ENCODE measurements around the gene WNT9B. TPM values are rescaled to one million over a fixed set of nuclear protein-coding genes. Genes with fewer than 3 reads are reported as not detected.
"Not testable (repeated sequence)": the region's sequence is repeated elsewhere in the genome, so short reads cannot be mapped to it uniquely, and the experiment has no call there.

WNT9B gene
- total RNA-seq, 2 donors from 2014 or later = 0.85 to 1.5 TPM

- Histone ChIP-seq H3K4me1 (replicated peaks) (no peaks in the 10 kb centered on the region), H3K9me3 (no peaks in the 10 kb centered on the region), H3K36me3 (no peaks in the 10 kb centered on the region), H3K27me3 (replicated peaks; ENCODE audit: insufficient read depth) (no peaks in the 10 kb centered on the region), H3K4me3 (no peak overlapping the region), H3K27ac (no peak overlapping the region)
- 93% methylated on average over 2 of the region's 2 CpGs for WGBS
- intact Hi-C loops (cut with DNase I) = no loop called here
- TF ChIP-seq POLR2AphosphoS5 (IDR thresholded peaks at IDR 0.05) = no peak
- TF ChIP-seq POLR2A (IDR thresholded peaks at IDR 0.05) = no peak
- TF ChIP-seq, protein P1, sequence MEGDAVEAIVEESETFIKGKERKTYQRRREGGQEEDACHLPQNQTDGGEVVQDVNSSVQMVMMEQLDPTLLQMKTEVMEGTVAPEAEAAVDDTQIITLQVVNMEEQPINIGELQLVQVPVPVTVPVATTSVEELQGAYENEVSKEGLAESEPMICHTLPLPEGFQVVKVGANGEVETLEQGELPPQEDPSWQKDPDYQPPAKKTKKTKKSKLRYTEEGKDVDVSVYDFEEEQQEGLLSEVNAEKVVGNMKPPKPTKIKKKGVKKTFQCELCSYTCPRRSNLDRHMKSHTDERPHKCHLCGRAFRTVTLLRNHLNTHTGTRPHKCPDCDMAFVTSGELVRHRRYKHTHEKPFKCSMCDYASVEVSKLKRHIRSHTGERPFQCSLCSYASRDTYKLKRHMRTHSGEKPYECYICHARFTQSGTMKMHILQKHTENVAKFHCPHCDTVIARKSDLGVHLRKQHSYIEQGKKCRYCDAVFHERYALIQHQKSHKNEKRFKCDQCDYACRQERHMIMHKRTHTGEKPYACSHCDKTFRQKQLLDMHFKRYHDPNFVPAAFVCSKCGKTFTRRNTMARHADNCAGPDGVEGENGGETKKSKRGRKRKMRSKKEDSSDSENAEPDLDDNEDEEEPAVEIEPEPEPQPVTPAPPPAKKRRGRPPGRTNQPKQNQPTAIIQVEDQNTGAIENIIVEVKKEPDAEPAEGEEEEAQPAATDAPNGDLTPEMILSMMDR (IDR thresholded peaks at IDR 0.05) = no peak
- DNase-seq (ENCODE audit: low spot score) = no peak
Measured at GRCh38 chr17:46833840-46834208, 17.6 kb upstream of the WNT9B start.

DNA sequence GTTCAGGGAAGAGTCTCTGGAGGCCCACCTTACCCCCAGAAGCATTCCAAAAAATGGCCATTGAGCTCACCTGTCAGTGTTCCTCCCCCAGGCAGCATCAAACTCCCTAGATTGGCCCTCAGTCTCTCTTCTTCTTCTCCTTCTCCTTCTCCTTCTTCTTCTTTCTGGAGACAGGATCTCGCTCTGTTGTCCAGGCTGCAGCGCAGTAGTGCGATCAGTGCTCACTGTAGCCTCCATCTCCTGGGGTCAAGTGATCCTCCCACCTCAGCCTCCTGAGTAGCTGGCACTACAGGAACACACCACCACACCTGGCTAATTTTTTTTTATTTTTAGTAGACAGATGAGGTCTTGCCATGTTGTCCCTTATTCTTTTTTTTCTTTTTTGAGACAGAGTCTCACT lies 16.5 kb upstream of the WNT9B start:
- WGBS = 98% methylated on average over 3 of the region's 3 CpGs
- TF ChIP-seq, protein P1 (IDR thresholded peaks at IDR 0.05) = no peak
- TF ChIP-seq POLR2AphosphoS5 (IDR thresholded peaks at IDR 0.05) = no peak
- no peak for TF ChIP-seq POLR2A (IDR thresholded peaks at IDR 0.05)
- no peak overlapping the region for H3K27ac ChIP-seq
- H3K4me3 ChIP-seq = no peak overlapping the region
- H3K4me1 ChIP-seq (replicated peaks) = no peaks in the 10 kb centered on the region
- no peaks in the 10 kb centered on the region for H3K9me3 ChIP-seq
- no peaks in the 10 kb centered on the region for H3K36me3 ChIP-seq
- H3K27me3 ChIP-seq (replicated peaks; ENCODE audit: insufficient read depth) = no peaks in the 10 kb centered on the region
- intact Hi-C loops (cut with DNase I) = no loop called here
- no peak for DNase-seq (ENCODE audit: low spot score)

- Histone ChIP-seq H3K36me3 (no peaks in the 10 kb centered on the region), H3K4me3 (no peak overlapping the region), H3K9me3 (no peaks in the 10 kb centered on the region), H3K27ac (no peak overlapping the region), H3K27me3 (replicated peaks; ENCODE audit: insufficient read depth) (no peaks in the 10 kb centered on the region), H3K4me1 (replicated peaks) (no peaks in the 10 kb centered on the region)
- intact Hi-C loops (cut with DNase I) = no loop called here
- TF ChIP-seq POLR2AphosphoS5 (IDR thresholded peaks at IDR 0.05) = no peak
- TF ChIP-seq, protein P1 (IDR thresholded peaks at IDR 0.05) = no peak
- no peak for TF ChIP-seq POLR2A (IDR thresholded peaks at IDR 0.05)
- 85% methylated on average over 2 of the region's 2 CpGs for WGBS
- DNase-seq (ENCODE audit: low spot score) = no peak
Measured at GRCh38 chr17:46836500-46836899, 14.9 kb upstream of the WNT9B start.

DNA sequence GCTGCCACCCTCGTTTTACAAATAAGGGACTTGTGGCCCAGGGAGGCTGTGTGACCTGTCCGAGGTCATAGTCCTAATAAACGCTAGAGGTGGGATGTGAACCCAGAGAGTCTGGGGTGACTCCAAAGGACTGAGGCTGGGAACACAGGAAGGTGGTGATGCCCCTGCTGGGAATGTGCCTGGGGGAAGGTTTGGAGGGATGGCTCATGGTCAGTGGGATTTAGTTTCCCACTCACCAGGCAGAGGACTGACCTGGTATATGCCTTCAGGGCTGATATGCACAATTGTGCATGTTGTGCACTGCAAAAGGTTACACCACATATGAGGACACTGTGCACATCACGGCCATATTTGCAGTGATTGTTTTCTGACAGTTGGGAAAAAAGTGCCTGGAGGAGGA lies 13.9 kb upstream of the WNT9B start:
- intact Hi-C loops (cut with DNase I) = no loop called here
- 74% methylated on average over 4 of the region's 4 CpGs for WGBS
- H3K36me3 ChIP-seq = no peaks in the 10 kb centered on the region
- H3K4me1 ChIP-seq (replicated peaks) = no peaks in the 10 kb centered on the region
- no peak overlapping the region for H3K4me3 ChIP-seq
- H3K27me3 ChIP-seq (replicated peaks; ENCODE audit: insufficient read depth) = no peaks in the 10 kb centered on the region
- DNase-seq (ENCODE audit: low spot score) = no peak
- no peaks in the 10 kb centered on the region for H3K9me3 ChIP-seq
- TF ChIP-seq, protein P1 (IDR thresholded peaks at IDR 0.05) = no peak
- TF ChIP-seq POLR2A (IDR thresholded peaks at IDR 0.05) (no peak), POLR2AphosphoS5 (IDR thresholded peaks at IDR 0.05) (no peak)
- no peak overlapping the region for H3K27ac ChIP-seq

DNA sequence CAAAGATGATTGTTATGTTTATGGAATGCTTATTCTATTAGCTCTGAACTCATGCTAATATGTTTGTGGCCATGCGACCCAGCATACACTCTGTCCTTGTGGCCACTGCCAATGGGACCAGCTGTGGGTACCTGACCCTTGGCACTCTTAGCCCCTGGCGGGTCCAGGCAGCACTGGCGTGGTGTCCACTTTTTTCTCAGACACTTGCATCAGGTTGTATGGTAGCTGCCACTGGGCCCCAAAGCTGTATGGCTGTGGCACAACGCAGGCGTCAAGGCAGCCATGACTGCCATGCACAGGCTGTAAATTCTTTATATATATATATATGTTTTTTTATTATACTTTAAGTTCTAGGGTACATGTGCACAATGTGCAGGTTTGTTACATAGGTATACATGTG lies 12.2 kb upstream of the WNT9B start:
- H3K4me3 ChIP-seq = no peak overlapping the region

GRCh38 chr17:46840596-46840995 lies 10.8 kb upstream of the WNT9B start:
- WGBS = 50% methylated on average over 3 of the region's 3 CpGs
- H3K4me1 ChIP-seq (replicated peaks); H3K27me3 ChIP-seq (replicated peaks; ENCODE audit: insufficient read depth); H3K4me3 ChIP-seq; DNase-seq (ENCODE audit: low spot score); H3K9me3 ChIP-seq; H3K36me3 ChIP-seq; H3K27ac ChIP-seq: not testable (repeated sequence)
- intact Hi-C loops (cut with DNase I) = loop anchor here (5.0 kb wide), 1 partner anchor 102 kb away; no protein-coding TSS in a partner anchor

More for the DNA sequence above, 12.2 kb upstream of the WNT9B start:
- WGBS = 91% methylated on average over 5 of the region's 5 CpGs
- Histone ChIP-seq H3K36me3 (no peaks in the 10 kb centered on the region), H3K9me3 (no peaks in the 10 kb centered on the region), H3K27ac (no peak overlapping the region), H3K27me3 (replicated peaks; ENCODE audit: insufficient read depth) (no peaks in the 10 kb centered on the region), H3K4me1 (replicated peaks) (no peaks in the 10 kb centered on the region)
- DNase-seq (ENCODE audit: low spot score) = no peak
- TF ChIP-seq, protein P1 (IDR thresholded peaks at IDR 0.05) = no peak
- TF ChIP-seq POLR2A (IDR thresholded peaks at IDR 0.05) = no peak
- TF ChIP-seq POLR2AphosphoS5 (IDR thresholded peaks at IDR 0.05) = no peak
- intact Hi-C loops (cut with DNase I) = no loop called here

Measured in prostate gland (tissue), 2 donors.